GM12878 (cell line): Measurements from ENCODE around the gene CCS.

ENCODE experiments used
- CEBPB ChIP-seq, 2 experiments: fragments of 150-350 bp in 1 of 2; IDR thresholded peaks; 2 replicates each; pipeline ENCODE4 v1.6.1; 2012 to 2014; ENCODE audit warnings: low read depth in 2 of 2, low read length in 2 of 2, borderline replicate concordance in 1 of 2, inconsistent platforms in 1 of 2
- CTCF ChIP-seq, 3 experiments: IDR thresholded peaks in 2 of 3; conservative IDR thresholded peaks in 1 of 3; 2 replicates each; pipeline ENCODE4 v1.5.1; 2011; ENCODE audit warnings: low read depth in 3 of 3, low read length in 3 of 3, mild to moderate bottlenecking in 3 of 3, control low read depth in 2 of 3, moderate library complexity in 2 of 3, inconsistent platforms in 1 of 3, mixed read lengths in 1 of 3; ENCODE audit not compliant: control insufficient read depth in 2 of 3, insufficient read depth in 1 of 3; ENCODE audit errors: extremely low read depth in 1 of 3
- EZH2 ChIP-seq: IDR thresholded peaks from 2 replicates; pipeline ENCODE4 v1.6.1; 2012; ENCODE audit warnings: low read depth, mild to moderate bottlenecking, control low read depth, inconsistent platforms, low read length, borderline replicate concordance; ENCODE audit not compliant: control insufficient read depth

DNA sequence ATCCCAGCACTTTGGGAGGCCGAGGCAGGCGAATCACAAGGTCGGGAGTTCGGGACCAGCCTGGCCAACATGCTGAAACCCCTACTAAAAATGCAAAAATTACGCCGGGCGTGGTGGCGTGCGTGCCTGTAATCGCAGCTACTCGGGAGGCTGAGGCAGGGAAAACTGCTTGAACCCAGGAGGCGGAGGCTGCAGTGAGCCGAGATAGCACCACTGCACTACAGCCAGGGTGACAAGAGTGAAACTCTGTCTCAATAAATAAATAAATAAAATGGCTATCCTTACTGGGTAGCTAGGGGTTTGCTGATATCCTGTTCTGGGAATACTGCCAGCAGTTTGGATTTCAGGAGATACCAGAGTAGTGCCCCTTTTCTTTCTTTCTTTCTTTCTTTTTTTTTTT is 21.1 kb downstream of the CCS start:
- TF ChIP-seq EZH2 = no peak
- no peak for TF ChIP-seq CEBPB (IDR thresholded peaks at IDR 0.05; ENCODE audit: borderline replicate concordance in 1 of 2, low read depth in 2 of 2, low read length in 2 of 2)
- TF ChIP-seq CTCF (IDR thresholded peaks at IDR 0.05 in 2 of 3, conservative IDR thresholded peaks at IDR 0.05 in 1 of 3; ENCODE audit: control insufficient read depth in 2 of 3, extremely low read depth in 1 of 3, insufficient read depth in 1 of 3, low read depth in 3 of 3, low read length in 3 of 3) = no peak
